ENCODE results near the gene LYZL6. TPM values are rescaled to one million over a fixed set of nuclear protein-coding genes. Genes with fewer than 3 reads are reported as not detected.

Gene LYZL6
- polyA plus RNA-seq, 1 donor (not counting 4 experiments of a cell fraction or from before 2014, with no cell fraction given): not detected

- no peaks in the 10 kb centered on the region for H3K9me1 ChIP-seq (ENCODE audit: control insufficient read depth, extremely low read depth, insufficient read depth, low read length)
- no peaks in the 10 kb centered on the region for H3K79me2 ChIP-seq (ENCODE audit: control insufficient read depth, insufficient read depth, low read length)
- no peaks in the 10 kb centered on the region for H3K9me3 ChIP-seq (ENCODE audit: control insufficient read depth, low read depth, low read length)
- no peaks in the 10 kb centered on the region for H3K36me3 ChIP-seq (ENCODE audit: control insufficient read depth in 2 of 2, extremely low read depth in 1 of 2, insufficient read depth in 2 of 2, low read length in 2 of 2)
- H3K27me3 ChIP-seq (ENCODE audit: control insufficient read depth, extremely low read depth, insufficient read depth, low read length): peaks cover 9% of the 10 kb centered on the region
- H3K9ac ChIP-seq (ENCODE audit: control insufficient read depth, extremely low read depth, insufficient read depth, low read length): no peak overlapping the region
- H4K20me1 ChIP-seq (ENCODE audit: control insufficient read depth, extremely low read depth, insufficient read depth, low read length): no peaks in the 10 kb centered on the region
- no peak overlapping the region for H3K27ac ChIP-seq (ENCODE audit: control insufficient read depth, insufficient read depth, low read length)
- H2AFZ ChIP-seq (ENCODE audit: control insufficient read depth, low read length): no peak overlapping the region
- no peak for FAIRE-seq
- no peak overlapping the region for H3K4me3 ChIP-seq (ENCODE audit: control insufficient read depth in 2 of 3, extremely low read depth in 1 of 3, insufficient read depth in 2 of 3, low read depth in 1 of 3, low read length in 3 of 3)
- H3K4me2 ChIP-seq (ENCODE audit: control insufficient read depth, extremely low read depth, insufficient read depth, low read depth, low read length): no peak overlapping the region
- no peak for TF ChIP-seq CTCF (optimal IDR thresholded peaks at IDR 0.05 in 1 of 3, IDR thresholded peaks at IDR 0.05 in 1 of 3, conservative IDR thresholded peaks at IDR 0.05 in 1 of 3; ENCODE audit: extremely low read depth in 1 of 3, insufficient read depth in 2 of 3, low read length in 3 of 3)
- no peak for TF ChIP-seq EZH2 (IDR thresholded peaks at IDR 0.05; ENCODE audit: low read length)
- dilution Hi-C loops (cut with MboI; ENCODE audit: extremely low pct_ligation_motif_present, low sequenced_read_pairs): loop anchor here (25.0 kb wide), 1 partner anchor 153 kb away; no protein-coding TSS in a partner anchor
- no peak for DNase-seq (ENCODE audit: low read depth, low spot score)
- no peaks in the 10 kb centered on the region for H3K4me1 ChIP-seq (ENCODE audit: control insufficient read depth, extremely low read depth, insufficient read depth, low read length)
These were observed 40.6 kb upstream of the LYZL6 start for GRCh38 chr17:35984140-35984539.

DNA sequence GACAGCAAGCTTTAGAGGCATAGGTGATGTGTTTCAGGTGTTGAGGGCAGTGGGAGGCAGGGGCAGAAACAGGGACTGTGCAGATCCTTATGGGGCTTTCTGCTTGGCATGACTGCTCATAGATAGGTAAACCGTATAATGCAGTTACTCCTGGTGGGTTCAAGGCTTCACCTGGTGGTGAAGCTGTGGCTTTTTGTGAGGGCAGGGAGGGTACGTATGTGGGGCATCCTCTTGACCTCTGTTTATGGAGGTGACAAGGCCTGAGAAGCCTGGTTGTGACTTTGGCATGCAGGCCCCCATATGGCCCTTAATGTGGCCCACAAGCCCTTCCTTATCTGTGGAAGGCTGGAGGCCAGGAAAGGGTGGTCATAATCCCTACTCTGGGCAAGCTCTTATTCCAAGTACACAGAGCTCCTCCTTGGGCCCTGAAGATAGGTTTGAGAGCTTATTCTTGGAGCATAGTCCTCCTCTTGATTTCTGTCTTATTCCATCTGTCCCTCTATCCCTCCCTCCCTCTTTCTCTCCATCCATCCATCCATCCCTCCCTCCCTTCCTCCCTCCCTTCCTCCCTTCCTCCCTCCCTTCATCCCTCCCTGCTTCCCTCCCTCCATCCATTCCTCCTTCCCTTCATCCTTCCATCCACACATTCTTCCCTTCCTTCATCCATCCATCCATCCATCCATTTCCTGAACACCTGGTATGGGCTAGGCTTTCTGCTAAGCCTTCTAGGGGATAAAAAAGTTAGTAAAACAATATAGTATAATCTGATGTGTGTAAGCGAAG, 39.1 kb upstream of the LYZL6 start:
- no peak for FAIRE-seq

More for the DNA sequence above, 39.1 kb upstream of the LYZL6 start:
- H2AFZ ChIP-seq (ENCODE audit: control insufficient read depth, low read length): no peak overlapping the region
- H3K9me1 ChIP-seq (ENCODE audit: control insufficient read depth, extremely low read depth, insufficient read depth, low read length): no peaks in the 10 kb centered on the region
- TF ChIP-seq CTCF (optimal IDR thresholded peaks at IDR 0.05 in 1 of 3, IDR thresholded peaks at IDR 0.05 in 1 of 3, conservative IDR thresholded peaks at IDR 0.05 in 1 of 3; ENCODE audit: extremely low read depth in 1 of 3, insufficient read depth in 2 of 3, low read length in 3 of 3) (no peak), EZH2 (IDR thresholded peaks at IDR 0.05; ENCODE audit: low read length) (no peak)
- no peaks in the 10 kb centered on the region for H3K79me2 ChIP-seq (ENCODE audit: control insufficient read depth, insufficient read depth, low read length)
- peaks cover 9% of the 10 kb centered on the region for H3K27me3 ChIP-seq (ENCODE audit: control insufficient read depth, extremely low read depth, insufficient read depth, low read length)
- DNase-seq (ENCODE audit: low read depth, low spot score): no peak
- no peak overlapping the region for H3K9ac ChIP-seq (ENCODE audit: control insufficient read depth, extremely low read depth, insufficient read depth, low read length)
- H3K4me3 ChIP-seq (ENCODE audit: control insufficient read depth in 2 of 3, extremely low read depth in 1 of 3, insufficient read depth in 2 of 3, low read depth in 1 of 3, low read length in 3 of 3): no peak overlapping the region
- dilution Hi-C loops (cut with MboI; ENCODE audit: extremely low pct_ligation_motif_present, low sequenced_read_pairs): loop anchor here (25.0 kb wide), 1 partner anchor 155 kb away; no protein-coding TSS in a partner anchor
- no peaks in the 10 kb centered on the region for H3K36me3 ChIP-seq (ENCODE audit: control insufficient read depth in 2 of 2, extremely low read depth in 1 of 2, insufficient read depth in 2 of 2, low read length in 2 of 2)
- no peak overlapping the region for H3K27ac ChIP-seq (ENCODE audit: control insufficient read depth, insufficient read depth, low read length)
- no peak overlapping the region for H3K4me2 ChIP-seq (ENCODE audit: control insufficient read depth, extremely low read depth, insufficient read depth, low read depth, low read length)
- H4K20me1 ChIP-seq (ENCODE audit: control insufficient read depth, extremely low read depth, insufficient read depth, low read length): no peaks in the 10 kb centered on the region
- H3K9me3 ChIP-seq (ENCODE audit: control insufficient read depth, low read depth, low read length): no peaks in the 10 kb centered on the region
- H3K4me1 ChIP-seq (ENCODE audit: control insufficient read depth, extremely low read depth, insufficient read depth, low read length): no peaks in the 10 kb centered on the region
